Lower lobe of right lung (tissue), 2 donors: Measurements from ENCODE around the gene FN3K. TPM values are rescaled to one million over a fixed set of nuclear protein-coding genes. Genes with fewer than 3 reads are reported as not detected.

Source experiments
- ATAC-seq, 2 donors: fragments of 200-7000 bp; cut with Tn5 transposase; one replicate each; pipeline ENCODE4 v1.9.1; 2020 to 2022; ENCODE audit warnings: mild to moderate bottlenecking in 2 of 2, moderate library complexity in 2 of 2
- DNase-seq: peaks from one replicate; pipeline ENCODE4 v3.0.0-alpha.2; 2020
- H3K27ac ChIP-seq: fragments of 200-600 bp; one replicate; pipeline ENCODE4 v1.8.0; 2022
- H3K27me3 ChIP-seq: fragments of 200-600 bp; one replicate; pipeline ENCODE4 v1.8.0; 2022; ENCODE audit warnings: low read depth
- H3K36me3 ChIP-seq: fragments of 200-600 bp; one replicate; pipeline ENCODE4 v1.8.0; 2022; ENCODE audit warnings: mild to moderate bottlenecking
- H3K4me1 ChIP-seq: fragments of 200-600 bp; one replicate; pipeline ENCODE4 v1.8.0; 2022
- H3K4me3 ChIP-seq: fragments of 200-600 bp; one replicate; pipeline ENCODE4 v1.8.0; 2022; ENCODE audit warnings: mild to moderate bottlenecking
- H3K9me3 ChIP-seq: fragments of 200-600 bp; one replicate; pipeline ENCODE4 v1.8.0; 2022
- intact Hi-C: fragments of 100-400 bp; cut with DNase I; formaldehyde crosslinking; loops from one replicate; pipeline ENCODE4 v1.11.0; 2022
- long read RNA-seq: library from polyadenylated mRNA; unstranded; transcript quantifications from one replicate; pipeline ENCODE4 v2.0.0, GENCODE V29; 2021
- total RNA-seq: library from RNA; stranded (reverse); fragmentation: NEBNext Ultra II Directional; extraction: Animal tissue kit (Norgen Biotek cat#: 25700); gene quantifications from one replicate; pipeline ENCODE4 v1.2.1, GENCODE V29; 2021
- TF ChIP-seq, protein P1 (sequence below): fragments of 200-600 bp; IDR thresholded peaks from one replicate; pipeline ENCODE4 v1.8.0; 2022; ENCODE audit warnings: antibody characterized with exemption, mild to moderate bottlenecking
- donor health status: DM: no; HTN: yes; CAD: no; lungs with severe emphysema.

FN3K gene
- 27.9 TPM for total RNA-seq
- long read RNA-seq, partial matches to known transcripts: 4 of 5 reads
- long read RNA-seq, other reads (novel, unspliced or antisense): 0 of 5 reads

DNA sequence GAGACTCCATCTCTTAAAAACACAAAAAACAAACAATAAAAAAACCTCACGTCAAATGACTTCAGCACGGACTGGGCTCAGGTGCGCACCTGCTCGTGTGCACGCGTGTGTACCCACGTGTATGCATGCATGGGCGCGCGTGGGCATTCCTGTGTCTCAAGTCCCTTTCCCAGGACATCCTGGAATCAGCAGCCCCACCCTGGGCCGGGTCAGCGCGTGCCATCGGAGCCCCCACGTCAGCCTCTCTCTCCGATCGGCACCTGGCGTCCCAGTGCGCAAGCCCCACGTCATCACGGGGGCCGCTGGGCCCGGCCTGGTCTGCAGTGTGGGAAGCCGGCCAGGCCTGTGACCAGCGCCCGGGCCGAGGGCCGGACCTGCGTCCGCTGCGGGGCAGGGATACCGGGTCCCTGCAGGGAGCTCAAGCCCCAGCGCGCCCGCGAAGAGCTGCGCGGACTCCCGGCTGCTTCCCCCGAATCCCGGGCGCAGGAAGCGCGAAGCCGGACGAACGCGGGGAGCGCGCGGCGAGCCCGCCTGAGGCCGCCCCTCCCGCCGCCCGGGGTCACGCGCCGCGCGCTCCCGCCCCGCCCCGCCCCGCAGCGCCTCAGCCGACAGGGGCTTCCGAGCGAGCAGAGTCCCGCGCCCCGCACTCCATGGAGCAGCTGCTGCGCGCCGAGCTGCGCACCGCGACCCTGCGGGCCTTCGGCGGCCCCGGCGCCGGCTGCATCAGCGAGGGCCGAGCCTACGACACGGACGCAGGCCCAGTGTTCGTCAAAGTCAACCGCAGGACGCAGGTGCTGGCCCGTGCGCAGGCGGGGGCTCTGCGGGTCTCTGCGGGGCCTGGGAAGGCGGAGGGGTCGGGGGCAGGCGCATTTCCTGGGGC, at the start of gene FN3K:
Gene FN3K (plus strand): TSS at position 629 of the 880 bp plus-strand sequence. CDS start 22 bp downstream, at position 651.
- Histone ChIP-seq H3K36me3 (peaks cover 10% of the 10 kb centered on the region), H3K27me3 (no peaks in the 10 kb centered on the region), H3K4me1 (peaks cover 17% of the 10 kb centered on the region), H3K4me3 (peak within 1 kb of the TSS; percentile 74), H3K27ac (peak within 1 kb of the TSS; percentile 83), H3K9me3 (no peaks in the 10 kb centered on the region)
- intact Hi-C loops: no loop called here
- ATAC-seq: peak; percentile 82 to 86
- TF ChIP-seq, protein P1, sequence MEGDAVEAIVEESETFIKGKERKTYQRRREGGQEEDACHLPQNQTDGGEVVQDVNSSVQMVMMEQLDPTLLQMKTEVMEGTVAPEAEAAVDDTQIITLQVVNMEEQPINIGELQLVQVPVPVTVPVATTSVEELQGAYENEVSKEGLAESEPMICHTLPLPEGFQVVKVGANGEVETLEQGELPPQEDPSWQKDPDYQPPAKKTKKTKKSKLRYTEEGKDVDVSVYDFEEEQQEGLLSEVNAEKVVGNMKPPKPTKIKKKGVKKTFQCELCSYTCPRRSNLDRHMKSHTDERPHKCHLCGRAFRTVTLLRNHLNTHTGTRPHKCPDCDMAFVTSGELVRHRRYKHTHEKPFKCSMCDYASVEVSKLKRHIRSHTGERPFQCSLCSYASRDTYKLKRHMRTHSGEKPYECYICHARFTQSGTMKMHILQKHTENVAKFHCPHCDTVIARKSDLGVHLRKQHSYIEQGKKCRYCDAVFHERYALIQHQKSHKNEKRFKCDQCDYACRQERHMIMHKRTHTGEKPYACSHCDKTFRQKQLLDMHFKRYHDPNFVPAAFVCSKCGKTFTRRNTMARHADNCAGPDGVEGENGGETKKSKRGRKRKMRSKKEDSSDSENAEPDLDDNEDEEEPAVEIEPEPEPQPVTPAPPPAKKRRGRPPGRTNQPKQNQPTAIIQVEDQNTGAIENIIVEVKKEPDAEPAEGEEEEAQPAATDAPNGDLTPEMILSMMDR: no peak
- DNase-seq: peak; percentile 81

DNA sequence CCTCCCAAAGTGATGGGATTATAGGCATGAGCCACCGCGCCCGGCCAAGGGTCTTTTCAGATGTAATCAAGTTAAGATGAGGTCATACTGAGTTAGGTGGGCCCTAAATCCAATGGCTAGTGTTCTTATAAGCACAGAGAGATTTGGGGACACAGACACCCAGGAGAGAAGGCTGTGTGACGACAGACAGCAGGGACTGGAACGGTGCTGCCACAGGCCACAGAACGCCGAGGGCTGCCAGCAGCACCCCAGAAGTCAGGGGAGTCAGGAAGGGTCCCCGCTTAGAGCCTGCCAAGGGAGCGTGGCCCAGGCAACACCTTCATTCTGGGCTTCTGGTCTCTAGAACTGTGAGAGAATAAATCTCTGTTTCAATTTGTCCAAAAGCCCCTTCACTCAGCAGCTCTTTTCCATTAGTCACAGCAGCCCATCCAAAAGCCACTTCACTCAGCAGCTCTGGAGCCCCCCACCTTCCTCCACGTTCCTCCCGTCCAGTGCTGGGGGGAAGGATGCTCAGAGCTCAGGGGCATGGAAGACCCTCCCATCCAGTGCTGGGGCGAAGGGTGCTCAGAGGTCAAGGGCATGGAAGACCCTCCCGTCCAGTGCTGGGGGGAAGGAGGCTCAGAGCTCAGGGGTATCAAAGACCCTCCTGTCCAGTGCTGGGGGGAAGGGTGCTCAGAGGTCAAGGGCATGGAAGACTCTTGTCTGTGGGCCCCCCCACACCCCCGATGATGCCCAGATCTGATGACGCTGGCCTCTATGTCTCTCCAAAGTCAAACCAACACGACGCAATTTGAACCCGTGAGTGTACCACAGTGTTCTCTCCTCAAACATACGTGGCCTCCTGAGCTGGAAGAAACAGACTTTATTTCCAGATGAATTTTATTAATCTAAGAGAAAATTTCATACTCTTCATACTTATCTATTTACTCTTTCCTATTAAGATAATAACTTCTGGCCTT, 48.8 kb upstream of the FN3K start:
- ATAC-seq (peak in 1 of 2 donors; percentile 13), DNase-seq (no peak)
- Histone ChIP-seq H3K27me3 (no peaks in the 10 kb centered on the region), H3K9me3 (peaks cover 3% of the 10 kb centered on the region), H3K4me3 (no peak overlapping the region), H3K36me3 (no peaks in the 10 kb centered on the region), H3K27ac (no peak overlapping the region), H3K4me1 (no peaks in the 10 kb centered on the region)
- TF ChIP-seq, protein P1: no peak
- intact Hi-C loops: no loop called here

DNA sequence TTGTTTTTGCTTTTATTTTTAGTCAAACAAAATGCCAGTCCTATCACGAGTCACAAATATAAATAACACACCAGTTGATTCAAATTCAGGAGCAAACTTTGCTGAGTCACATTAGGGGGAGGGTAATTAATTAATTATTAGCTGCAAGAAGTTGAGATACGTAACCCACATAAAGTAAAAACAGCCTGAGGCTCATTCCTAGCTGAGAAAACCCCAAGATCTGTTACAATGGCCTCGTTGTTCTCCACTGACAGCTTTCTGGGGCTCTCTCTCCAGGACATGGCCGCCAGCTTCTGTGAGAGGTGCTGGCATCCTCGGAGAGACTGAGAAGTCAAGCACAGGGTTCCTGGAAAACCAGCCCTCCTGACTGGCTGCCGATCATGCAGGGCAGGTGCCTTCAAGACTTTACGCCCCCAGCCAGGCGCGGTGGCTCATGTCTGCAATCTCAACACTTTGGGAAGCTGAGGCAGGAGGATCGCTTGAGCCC, 48.0 kb upstream of the FN3K start:
- H3K27ac ChIP-seq: no peak overlapping the region
- H3K9me3 ChIP-seq: no peaks in the 10 kb centered on the region
- intact Hi-C loops: no loop called here
- no peaks in the 10 kb centered on the region for H3K27me3 ChIP-seq
- H3K4me3 ChIP-seq: no peak overlapping the region
- TF ChIP-seq, protein P1: no peak
- ATAC-seq (no peak), DNase-seq (no peak)
- no peaks in the 10 kb centered on the region for H3K36me3 ChIP-seq
- H3K4me1 ChIP-seq: no peaks in the 10 kb centered on the region

DNA sequence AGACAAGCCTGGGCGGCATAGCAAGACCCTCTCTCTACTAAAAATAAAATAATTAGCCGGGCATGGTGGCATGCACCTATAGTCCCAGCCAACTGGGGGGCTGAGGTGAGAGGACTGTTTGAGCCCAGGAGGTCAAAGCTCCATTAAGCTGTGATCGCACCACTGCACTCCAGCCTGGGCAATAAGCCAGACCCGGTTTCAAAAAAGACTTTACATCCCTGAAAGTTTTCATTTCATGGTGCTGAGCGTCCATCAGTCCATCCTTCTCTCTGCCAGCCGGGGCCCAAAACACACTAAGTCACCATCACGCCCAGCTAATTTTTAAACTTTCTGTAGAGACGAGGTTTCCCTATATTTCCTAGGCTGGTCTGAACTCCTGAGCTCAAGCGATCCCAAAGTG, 47.5 kb upstream of the FN3K start:
- Histone ChIP-seq H3K4me3 (no peak overlapping the region), H3K27ac (no peak overlapping the region), H3K27me3 (no peaks in the 10 kb centered on the region), H3K4me1 (no peaks in the 10 kb centered on the region), H3K9me3 (no peaks in the 10 kb centered on the region), H3K36me3 (no peaks in the 10 kb centered on the region)
- intact Hi-C loops: no loop called here
- ATAC-seq (no peak), DNase-seq (no peak)
- TF ChIP-seq, protein P1: no peak

DNA sequence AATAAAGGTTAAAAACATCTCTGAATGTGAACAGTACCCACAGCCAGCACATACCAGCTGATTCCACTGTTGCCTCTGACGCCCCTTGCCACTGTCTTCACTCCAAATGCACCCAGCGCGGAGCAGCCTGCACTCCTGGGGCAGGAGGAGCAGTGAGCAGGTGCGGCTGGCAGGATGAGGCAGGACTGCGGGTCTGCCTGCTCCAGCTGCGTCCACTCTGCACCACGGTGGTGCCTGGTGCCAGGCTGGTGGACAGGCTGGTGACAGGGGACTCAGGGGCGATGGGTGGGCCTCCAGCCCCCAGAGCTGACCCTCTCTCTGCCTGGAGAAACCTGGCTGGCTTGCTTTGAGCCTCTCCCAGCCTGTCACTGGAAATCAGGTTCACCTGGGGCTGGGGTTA, 46.3 kb upstream of the FN3K start:
- ATAC-seq (no peak), DNase-seq (no peak)
- no peak overlapping the region for H3K27ac ChIP-seq
- no peaks in the 10 kb centered on the region for H3K9me3 ChIP-seq
- TF ChIP-seq, protein P1: no peak
- no peaks in the 10 kb centered on the region for H3K27me3 ChIP-seq
- H3K36me3 ChIP-seq: no peaks in the 10 kb centered on the region
- H3K4me1 ChIP-seq: no peaks in the 10 kb centered on the region
- H3K4me3 ChIP-seq: no peak overlapping the region
- intact Hi-C loops: no loop called here
